Hepatocyte (in vitro differentiated cells): ENCODE data around the gene MEI4.

Experiments
- CTCF ChIP-seq: fragments of 200-600 bp; sonication (generic); IDR thresholded peaks from 2 replicates; pipeline ENCODE4 v1.5.1; 2016; ENCODE audit warnings: antibody characterized with exemption, mild to moderate bottlenecking; ENCODE audit not compliant: poor library complexity
- EZH2 ChIP-seq: fragments of 200-600 bp; sonication (generic); IDR thresholded peaks from 2 replicates; pipeline ENCODE4 v1.6.1; 2016; ENCODE audit warnings: antibody characterized with exemption, mild to moderate bottlenecking, borderline replicate concordance
- EZH2phosphoT487 ChIP-seq: fragments of 200-600 bp; sonication (generic); IDR thresholded peaks from one replicate; pipeline ENCODE4 v1.6.1; 2018; ENCODE audit warnings: antibody characterized with exemption, mild to moderate bottlenecking, low read depth, moderate library complexity; ENCODE audit not compliant: unreplicated experiment, severe bottlenecking

DNA sequence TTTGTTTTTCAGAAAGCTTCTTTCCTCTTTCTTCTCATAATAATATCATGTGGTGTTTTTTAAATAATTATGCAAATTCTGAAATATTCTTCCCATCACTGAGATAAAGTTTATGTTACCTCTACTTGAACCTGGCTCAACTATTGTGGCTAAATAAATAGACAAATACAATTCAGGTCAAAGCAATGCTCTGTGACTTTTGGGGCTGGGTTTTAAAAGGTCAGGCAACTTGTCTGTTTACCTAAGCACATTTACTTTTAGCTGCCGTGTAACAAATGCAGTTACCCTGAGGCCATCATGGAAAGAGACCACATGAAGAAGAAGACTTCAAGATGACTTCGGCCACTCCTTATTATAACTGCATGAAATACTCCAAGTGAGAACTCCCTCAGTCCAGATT is 33.7 kb upstream of the MEI4 start:
- TF ChIP-seq CTCF = no peak
- no peak for TF ChIP-seq EZH2
- no peak for TF ChIP-seq EZH2phosphoT487
